ENCODE data around the gene NAT9. TPM values are rescaled to one million over a fixed set of nuclear protein-coding genes. Genes with fewer than 3 reads are reported as not detected.

NAT9 gene
- total and polyA plus RNA-seq, 11 donors, result 7.9 to 36.6 (median 18.2) TPM

- Histone ChIP-seq H3K36me3 (peaks cover 0 to 49% (median 11%) of the 10 kb centered on the region in 9 donors), H3K27me3 (no peaks in the 10 kb centered on the region), H3K4me1 (peaks cover 0 to 11% (median 0%) of the 10 kb centered on the region in 12 donors), H3K4me3 (no peak overlapping the region), H3K27ac (peak overlapping the region in 10 of 12 donors; percentile 11 to 76 (median 62)), H3K9me3 (no peaks in the 10 kb centered on the region)
- DNase-seq (no peak), ATAC-seq (peak in 2 of 4 donors; percentile 12 to 18)
- 69 to 83% (median 78%) methylated on average over 11 to 15 of the region's 15 CpGs for WGBS, 4 donors
- TF ChIP-seq POLR2A (IDR thresholded peaks at IDR 0.05) (no peak), CTCF (IDR thresholded peaks at IDR 0.05) (no peak)
- intact Hi-C loops (cut with DNase I), result no loop called here
Measured at GRCh38 chr17:74822335-74822938, 46.3 kb upstream of the NAT9 start.

GRCh38 chr17:74821655-74822334 is 45.6 kb upstream of the NAT9 start:
- Histone ChIP-seq H3K36me3 (peaks cover 0 to 55% (median 12%) of the 10 kb centered on the region in 9 donors), H3K9me3 (no peaks in the 10 kb centered on the region), H3K4me3 (no peak overlapping the region), H3K27me3 (no peaks in the 10 kb centered on the region), H3K4me1 (peaks cover 0 to 11% (median 0%) of the 10 kb centered on the region in 12 donors), H3K27ac (peak overlapping the region in 8 of 12 donors; percentile 43 to 76 (median 62))
- no peak for DNase-seq
- TF ChIP-seq POLR2A (IDR thresholded peaks at IDR 0.05) (no peak), CTCF (IDR thresholded peaks at IDR 0.05) (no peak)
- intact Hi-C loops (cut with DNase I), result no loop called here
- ATAC-seq, result peak in 1 of 4 donors; percentile 47
- 73 to 85% (median 82%) methylated on average over 12 to 13 of the region's 13 CpGs for WGBS, 4 donors

GRCh38 chr17:74819801-74820436 is 43.8 kb upstream of the NAT9 start:
- Histone ChIP-seq H3K36me3 (peaks cover 0 to 59% (median 12%) of the 10 kb centered on the region in 9 donors), H3K27me3 (no peaks in the 10 kb centered on the region), H3K9me3 (no peaks in the 10 kb centered on the region), H3K4me3 (no peak overlapping the region), H3K27ac (no peak overlapping the region), H3K4me1 (peaks cover 0 to 11% (median 0%) of the 10 kb centered on the region in 12 donors)
- 95 to 97% (median 96%) methylated on average over 15 to 16 of the region's 16 CpGs for WGBS, 4 donors
- no peak for DNase-seq
- ATAC-seq, result no peak
- intact Hi-C loops (cut with DNase I), result loop anchor here in 1 of 10 donors (10.0 kb wide), 1 partner anchor 215 kb away; no protein-coding TSS in a partner anchor
- TF ChIP-seq CTCF (IDR thresholded peaks at IDR 0.05) (no peak), POLR2A (IDR thresholded peaks at IDR 0.05) (no peak)
